ENCODE measurements around the gene SCN8A.

SCN8A gene

GRCh38 chr12:51844854-51845253 is 253.8 kb downstream of the SCN8A start:
- FAIRE-seq (no peak), DNase-seq (ENCODE audit: insufficient read length) (no peak)
- TF ChIP-seq POLR2AphosphoS5 (IDR thresholded peaks at IDR 0.05; ENCODE audit: low read depth, low read length) = no peak
- TF ChIP-seq POLR2A (IDR thresholded peaks at IDR 0.05; ENCODE audit: low read depth, low read length) = no peak
- TF ChIP-seq TAF1 (IDR thresholded peaks at IDR 0.05; ENCODE audit: borderline replicate concordance, low read depth, low read length) = no peak

- TF ChIP-seq POLR2A (IDR thresholded peaks at IDR 0.05; ENCODE audit: low read depth, low read length) (no peak), TAF1 (IDR thresholded peaks at IDR 0.05; ENCODE audit: borderline replicate concordance, low read depth, low read length) (no peak), POLR2AphosphoS5 (IDR thresholded peaks at IDR 0.05; ENCODE audit: low read depth, low read length) (no peak)
- FAIRE-seq = no peak
- no peak for DNase-seq (ENCODE audit: insufficient read length)
Observed at GRCh38 chr12:51845482-51845881, 254.4 kb downstream of the SCN8A start.

GRCh38 chr12:51846271-51846691 is 255.2 kb downstream of the SCN8A start:
- FAIRE-seq (no peak), DNase-seq (ENCODE audit: insufficient read length) (no peak)
- TF ChIP-seq POLR2AphosphoS5 (IDR thresholded peaks at IDR 0.05; ENCODE audit: low read depth, low read length) (no peak), TAF1 (IDR thresholded peaks at IDR 0.05; ENCODE audit: borderline replicate concordance, low read depth, low read length) (no peak), POLR2A (IDR thresholded peaks at IDR 0.05; ENCODE audit: low read depth, low read length) (no peak)

- DNase-seq (ENCODE audit: insufficient read length) = no peak
- TF ChIP-seq TAF1 (IDR thresholded peaks at IDR 0.05; ENCODE audit: borderline replicate concordance, low read depth, low read length) (no peak), POLR2AphosphoS5 (IDR thresholded peaks at IDR 0.05; ENCODE audit: low read depth, low read length) (no peak), POLR2A (IDR thresholded peaks at IDR 0.05; ENCODE audit: low read depth, low read length) (no peak)
- no peak for FAIRE-seq
Observed at GRCh38 chr12:51846911-51847642, 256.0 kb downstream of the SCN8A start.

- FAIRE-seq = no peak
- no peak for DNase-seq (ENCODE audit: insufficient read length)
- TF ChIP-seq POLR2A (IDR thresholded peaks at IDR 0.05; ENCODE audit: low read depth, low read length) (no peak), TAF1 (IDR thresholded peaks at IDR 0.05; ENCODE audit: borderline replicate concordance, low read depth, low read length) (no peak), POLR2AphosphoS5 (IDR thresholded peaks at IDR 0.05; ENCODE audit: low read depth, low read length) (no peak)
Observed at GRCh38 chr12:51847643-51848325, 256.8 kb downstream of the SCN8A start.

DNA sequence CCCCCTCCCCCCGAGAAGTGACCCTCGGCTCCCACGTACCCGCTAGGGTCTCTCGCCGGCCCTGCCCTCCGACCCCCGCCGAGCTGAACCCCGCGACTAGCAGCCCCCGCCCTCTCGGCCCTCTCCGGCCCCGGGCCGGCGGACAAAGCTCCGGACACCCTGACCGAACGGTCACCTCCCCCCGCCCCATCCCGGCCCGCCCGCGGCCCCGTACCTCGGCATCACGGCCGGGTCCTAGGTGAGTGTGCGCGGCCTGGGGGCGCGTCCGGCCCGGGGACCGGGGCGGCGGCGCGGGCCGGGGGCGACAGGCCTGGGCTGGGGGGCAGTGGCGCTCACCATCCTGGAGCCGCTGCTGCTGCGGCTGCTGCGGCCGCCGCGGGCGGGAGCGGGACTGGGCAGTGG is 257.3 kb downstream of the SCN8A start, which contains the start of gene FIGNL2:
Gene FIGNL2 (minus strand): TSS at position 393 of the 402 bp plus-strand sequence. CDS start 26,305 bp downstream, outside the sequence.
- FAIRE-seq = no peak
- DNase-seq (ENCODE audit: insufficient read length) = no peak
- TF ChIP-seq TAF1 (IDR thresholded peaks at IDR 0.05; ENCODE audit: borderline replicate concordance, low read depth, low read length) = no peak
- no peak for TF ChIP-seq POLR2AphosphoS5 (IDR thresholded peaks at IDR 0.05; ENCODE audit: low read depth, low read length)
- no peak for TF ChIP-seq POLR2A (IDR thresholded peaks at IDR 0.05; ENCODE audit: low read depth, low read length)

DNA sequence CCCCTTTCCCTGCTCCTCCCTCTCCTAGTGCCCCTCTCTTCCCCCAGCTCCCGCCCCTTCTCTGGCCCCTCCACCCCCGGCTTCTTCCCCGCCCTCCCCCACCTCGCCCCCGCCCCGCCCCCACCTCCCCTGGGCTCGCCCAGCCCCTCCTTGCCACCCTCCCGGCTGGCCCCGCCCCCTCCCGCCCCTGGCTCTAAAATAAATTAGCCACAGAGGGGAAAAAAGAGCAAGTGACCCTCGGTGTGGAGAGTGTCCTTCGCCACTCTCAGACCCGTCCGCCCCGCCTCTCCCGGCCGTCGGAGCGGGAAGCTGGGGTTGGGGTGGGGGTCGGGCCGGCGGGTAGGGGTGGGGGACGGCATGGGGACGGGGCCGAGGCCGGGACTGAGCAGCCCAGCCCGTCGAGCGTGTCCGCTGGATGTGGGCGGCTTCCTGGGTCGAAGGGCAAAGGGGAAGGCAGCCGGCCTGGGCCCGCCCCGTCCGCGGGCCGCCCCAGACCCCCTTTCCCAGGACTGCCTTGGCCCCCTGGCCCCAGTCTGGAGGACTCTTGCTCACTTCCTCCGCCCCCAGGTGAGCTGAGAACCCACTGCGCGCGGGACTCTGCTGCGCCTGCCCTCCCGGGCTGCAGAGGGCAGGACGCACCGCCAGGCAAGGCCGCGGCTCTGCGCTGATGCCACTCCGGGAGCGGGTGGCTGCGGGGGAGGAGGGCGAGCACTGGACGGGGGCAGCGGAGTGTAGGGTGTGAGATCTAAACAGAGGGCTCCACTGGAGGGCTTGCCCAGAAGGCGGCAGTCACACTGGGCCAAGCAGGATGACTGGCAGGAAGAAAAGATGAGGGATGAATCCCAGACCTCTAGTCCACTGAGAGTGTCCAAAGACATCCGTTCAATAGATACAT is 258.1 kb downstream of the SCN8A start:
- no peak for FAIRE-seq
- DNase-seq (ENCODE audit: insufficient read length) = no peak
- TF ChIP-seq POLR2A (IDR thresholded peaks at IDR 0.05; ENCODE audit: low read depth, low read length) (no peak), TAF1 (IDR thresholded peaks at IDR 0.05; ENCODE audit: borderline replicate concordance, low read depth, low read length) (no peak), POLR2AphosphoS5 (IDR thresholded peaks at IDR 0.05; ENCODE audit: low read depth, low read length) (no peak)

- no peak for DNase-seq (ENCODE audit: insufficient read length)
- FAIRE-seq = no peak
- no peak for TF ChIP-seq POLR2A (IDR thresholded peaks at IDR 0.05; ENCODE audit: low read depth, low read length)
Observed at GRCh38 chr12:51850081-51850964, 259.3 kb downstream of the SCN8A start.

GRCh38 chr12:51850965-51851299 is 259.9 kb downstream of the SCN8A start:
- DNase-seq (ENCODE audit: insufficient read length) (no peak), FAIRE-seq (no peak)
- TF ChIP-seq POLR2AphosphoS5 (IDR thresholded peaks at IDR 0.05; ENCODE audit: low read depth, low read length) (no peak), TAF1 (IDR thresholded peaks at IDR 0.05; ENCODE audit: borderline replicate concordance, low read depth, low read length) (no peak), POLR2A (IDR thresholded peaks at IDR 0.05; ENCODE audit: low read depth, low read length) (no peak)

DNA sequence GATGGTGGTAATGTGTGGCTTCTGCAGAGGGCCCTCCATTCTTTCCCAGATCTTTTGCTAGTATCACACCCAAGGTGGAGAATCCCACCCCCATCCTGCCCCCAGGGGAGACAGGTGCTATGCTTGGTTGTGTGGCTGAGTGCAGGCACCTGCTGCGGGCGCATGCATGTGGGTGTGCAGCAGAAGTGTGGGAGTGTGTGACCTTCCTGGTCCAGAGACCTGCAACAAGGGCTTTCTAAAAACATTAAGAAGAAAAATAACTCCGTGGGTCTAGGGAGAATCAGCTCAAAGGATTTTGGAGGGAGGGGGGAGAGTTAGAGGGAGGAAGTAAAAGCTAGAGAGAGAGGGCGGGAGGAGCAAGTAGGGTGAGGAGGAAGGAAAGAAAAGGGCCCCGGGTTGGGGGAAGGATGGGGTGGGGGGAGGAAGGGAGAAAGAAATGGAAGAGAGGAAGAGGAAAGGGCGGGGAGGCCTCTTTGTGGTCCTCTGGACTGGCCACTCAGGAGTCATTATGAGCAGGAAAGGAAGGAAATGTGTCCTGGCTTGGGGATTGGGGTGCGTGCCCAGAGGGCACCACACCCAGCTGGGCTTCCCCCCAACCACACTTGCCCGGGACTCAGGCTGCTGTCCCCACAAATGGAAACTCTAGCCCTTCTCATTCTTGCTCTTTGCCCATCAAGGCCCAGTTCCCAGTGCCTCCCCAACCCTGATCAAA is 260.5 kb downstream of the SCN8A start:
- no peak for FAIRE-seq
- no peak for TF ChIP-seq POLR2AphosphoS5 (IDR thresholded peaks at IDR 0.05; ENCODE audit: low read depth, low read length)
- TF ChIP-seq TAF1 (IDR thresholded peaks at IDR 0.05; ENCODE audit: borderline replicate concordance, low read depth, low read length) = no peak
- no peak for TF ChIP-seq POLR2A (IDR thresholded peaks at IDR 0.05; ENCODE audit: low read depth, low read length)
- no peak for DNase-seq (ENCODE audit: insufficient read length)
